NCI-H2171 (cell line): Measurements from ENCODE around the gene TIMM22.

ENCODE experiments used
- DNase-seq: peaks from one replicate; lab custom pipeline; 2025; lab: John Stamatoyannopoulos, UW

TIMM22 gene

GRCh38 chr17:1022278-1023024 is 25.5 kb downstream of the TIMM22 start:
- no peak for DNase-seq

GRCh38 chr17:1024076-1024475 is 27.1 kb downstream of the TIMM22 start:
- DNase-seq: no peak

- DNase-seq: no peak
Measured at GRCh38 chr17:1025733-1026598, 29.0 kb downstream of the TIMM22 start.

GRCh38 chr17:1026599-1026975 is 29.7 kb downstream of the TIMM22 start:
- DNase-seq: no peak

- DNase-seq: no peak
Measured at GRCh38 chr17:1027044-1027443, 30.1 kb downstream of the TIMM22 start.

GRCh38 chr17:1029196-1029921 is 32.4 kb downstream of the TIMM22 start:
- DNase-seq: no peak

- no peak for DNase-seq
Measured at GRCh38 chr17:1029922-1030644, 33.2 kb downstream of the TIMM22 start.

GRCh38 chr17:1030684-1031532 is 34.0 kb downstream of the TIMM22 start:
- no peak for DNase-seq

GRCh38 chr17:1031711-1032110 is 34.8 kb downstream of the TIMM22 start:
- no peak for DNase-seq

GRCh38 chr17:1032391-1032790 is 35.5 kb downstream of the TIMM22 start:
- DNase-seq: no peak

- no peak for DNase-seq
Measured at GRCh38 chr17:1033503-1033902, 36.6 kb downstream of the TIMM22 start.

GRCh38 chr17:1034652-1035210 is 37.8 kb downstream of the TIMM22 start:
- peak; percentile 87 for DNase-seq

- DNase-seq: peak; percentile 90
Measured at GRCh38 chr17:1035546-1036170, 38.7 kb downstream of the TIMM22 start.

- DNase-seq: no peak
Measured at GRCh38 chr17:1036171-1036844, 39.4 kb downstream of the TIMM22 start.

GRCh38 chr17:1036845-1037237 is 39.9 kb downstream of the TIMM22 start:
- DNase-seq: no peak

GRCh38 chr17:1037238-1037879 is 40.4 kb downstream of the TIMM22 start:
- DNase-seq: no peak

- no peak for DNase-seq
Measured at GRCh38 chr17:1038459-1039122, 41.7 kb downstream of the TIMM22 start.

GRCh38 chr17:1039123-1039507 is 42.2 kb downstream of the TIMM22 start:
- DNase-seq: no peak
